Stomach (tissue), 9 donors: ENCODE data around the gene GBP1. TPM values are rescaled to one million over a fixed set of nuclear protein-coding genes. Genes with fewer than 3 reads are reported as not detected.
"Not testable (repeated sequence)": the region's sequence is repeated elsewhere in the genome, so short reads cannot be mapped to it uniquely, and the experiment has no call there.

ENCODE experiments used
- DNase-seq, 2 donors: peaks; one replicate each; pipeline versions ENCODE4 v3.0.0 to v3.0.0-alpha.2; 2013 to 2019
- H3K27ac ChIP-seq, 5 donors: fragments of 200-600 bp in 4 of 5; sonication (generic) in 4 of 5; one replicate each; pipeline ENCODE4 v1.5.1; 2013 to 2019; ENCODE audit warnings: mild to moderate bottlenecking in 1 of 5, moderate library complexity in 1 of 5
- H3K27me3 ChIP-seq, 3 donors: fragments of 200-600 bp; sonication (generic); one replicate each; pipeline ENCODE4 v1.5.1; 2017 to 2019; ENCODE audit warnings: mixed run types in 1 of 3
- H3K36me3 ChIP-seq, 4 donors: fragments of 200-600 bp; sonication (generic); 1 replicate in 3 of 4; 2 replicates in 1 of 4; pipeline ENCODE4 v1.5.1; 2016 to 2019
- H3K4me1 ChIP-seq, 4 donors: fragments of 200-600 bp; sonication (generic); one replicate each; pipeline ENCODE4 v1.5.1; 2016 to 2019
- H3K4me3 ChIP-seq, 4 donors: fragments of 200-600 bp; sonication (generic) in 3 of 4; one replicate each; pipeline ENCODE4 v1.5.1; 2016 to 2019; ENCODE audit warnings: mild to moderate bottlenecking in 1 of 4
- H3K9me3 ChIP-seq, 4 donors: fragments of 200-600 bp; sonication (generic); one replicate each; pipeline ENCODE4 v1.5.1; 2016 to 2019
- EP300 ChIP-seq: sonication (generic); formaldehyde crosslinking; IDR thresholded peaks from one replicate; pipeline ENCODE4 v1.6.1; 2017; ENCODE audit warnings: antibody characterized with exemption
- POLR2A ChIP-seq, 4 donors: fragments of 450-650 bp; IDR thresholded peaks; one replicate each; pipeline ENCODE4 v1.6.1; 2016; ENCODE audit warnings: antibody characterized with exemption in 4 of 4, control low read depth in 2 of 4, mild to moderate bottlenecking in 1 of 4, moderate library complexity in 1 of 4
- POLR2AphosphoS5 ChIP-seq, 3 donors: sonication (generic); formaldehyde crosslinking; IDR thresholded peaks; one replicate each; pipeline ENCODE4 v1.6.1; 2016; ENCODE audit warnings: antibody characterized with exemption in 3 of 3
- WGBS, 5 donors: extraction: QIAGEN DNeasy Blood & Tissue Kit in 3 of 5; methylation state at CpG; one replicate each; pipeline versions ENCODE4 v1.1.5 to v1.1.7; 2013 to 2018; 5-methylcytosine and 5-hydroxymethylcytosine counted together
- intact Hi-C: fragments of 100-400 bp; cut with DNase I; formaldehyde crosslinking; loops from one replicate; pipeline ENCODE4 v1.15.1; 2023; ENCODE audit warnings: low total_unique reads
- polyA plus RNA-seq, 3 donors: library from polyadenylated mRNA; stranded (reverse); fragments of 200-250 nt; gene quantifications; one replicate each; pipeline ENCODE4 v1.2.3, GENCODE V29; 2013
- total RNA-seq, 5 donors: library from RNA; depleted of rRNA; stranded (reverse); fragments of >200 nt; gene quantifications; one replicate each; pipeline versions ENCODE4 v1.1.0 to v1.2.3, GENCODE V29; 2014 to 2016
- TF ChIP-seq, protein P1 (sequence below), 7 experiments: fragments of 450-650 bp in 4 of 7; fragments of 200-600 bp in 3 of 7; sonication (generic) in 3 of 7; IDR thresholded peaks; one replicate each; pipeline ENCODE4 v1.5.1; 2016 to 2019; ENCODE audit warnings: antibody characterized with exemption in 7 of 7, control low read depth in 2 of 7, mild to moderate bottlenecking in 1 of 7
- donor health status: healthy with polysubstance abuse.
- donor health status: Bipolar disorder and iron deficiency.
- donor health status: healthy.

GBP1 gene
- total and polyA plus RNA-seq, 8 donors = 5.9 to 43.5 (median 22.8) TPM

GRCh38 chr1:89085781-89086180 lies 20.8 kb upstream of the GBP1 start:
- intact Hi-C loops = no loop called here
- peak; percentile 38 to 71 for DNase-seq
- no peaks in the 10 kb centered on the region for H3K36me3 ChIP-seq
- H3K9me3 ChIP-seq = peaks cover 0 to 1% (median 0%) of the 10 kb centered on the region in 4 donors
- H3K4me1 ChIP-seq = peaks cover 0 to 9% (median 0%) of the 10 kb centered on the region in 4 donors
- no peak overlapping the region for H3K4me3 ChIP-seq
- H3K27ac ChIP-seq = no peak overlapping the region
- TF ChIP-seq EP300 = no peak
- TF ChIP-seq, protein P1, sequence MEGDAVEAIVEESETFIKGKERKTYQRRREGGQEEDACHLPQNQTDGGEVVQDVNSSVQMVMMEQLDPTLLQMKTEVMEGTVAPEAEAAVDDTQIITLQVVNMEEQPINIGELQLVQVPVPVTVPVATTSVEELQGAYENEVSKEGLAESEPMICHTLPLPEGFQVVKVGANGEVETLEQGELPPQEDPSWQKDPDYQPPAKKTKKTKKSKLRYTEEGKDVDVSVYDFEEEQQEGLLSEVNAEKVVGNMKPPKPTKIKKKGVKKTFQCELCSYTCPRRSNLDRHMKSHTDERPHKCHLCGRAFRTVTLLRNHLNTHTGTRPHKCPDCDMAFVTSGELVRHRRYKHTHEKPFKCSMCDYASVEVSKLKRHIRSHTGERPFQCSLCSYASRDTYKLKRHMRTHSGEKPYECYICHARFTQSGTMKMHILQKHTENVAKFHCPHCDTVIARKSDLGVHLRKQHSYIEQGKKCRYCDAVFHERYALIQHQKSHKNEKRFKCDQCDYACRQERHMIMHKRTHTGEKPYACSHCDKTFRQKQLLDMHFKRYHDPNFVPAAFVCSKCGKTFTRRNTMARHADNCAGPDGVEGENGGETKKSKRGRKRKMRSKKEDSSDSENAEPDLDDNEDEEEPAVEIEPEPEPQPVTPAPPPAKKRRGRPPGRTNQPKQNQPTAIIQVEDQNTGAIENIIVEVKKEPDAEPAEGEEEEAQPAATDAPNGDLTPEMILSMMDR (IDR thresholded peaks at IDR 0.05) = peak in 5 of 7 experiments; percentile 22 to 81 (median 55)
- no peaks in the 10 kb centered on the region for H3K27me3 ChIP-seq

GRCh38 chr1:89081005-89081404 lies 16.0 kb upstream of the GBP1 start:
- 52 to 82% (median 70%) methylated on average over 3 of the region's 3 CpGs for WGBS, 5 donors
- peak overlapping the region in 1 of 5 donors; percentile 35 for H3K27ac ChIP-seq
- no peaks in the 10 kb centered on the region for H3K27me3 ChIP-seq
- intact Hi-C loops = no loop called here
- H3K4me3 ChIP-seq = no peak overlapping the region
- DNase-seq = peak in 1 of 2 donors; percentile 16
- TF ChIP-seq POLR2A (IDR thresholded peaks at IDR 0.05) (no peak), POLR2AphosphoS5 (IDR thresholded peaks at IDR 0.05) (no peak), EP300 (no peak)
- TF ChIP-seq, protein P1 (IDR thresholded peaks at IDR 0.05) = no peak
- H3K4me1 ChIP-seq = no peaks in the 10 kb centered on the region
- H3K9me3 ChIP-seq = peaks cover 0 to 13% (median 5%) of the 10 kb centered on the region in 4 donors
- H3K36me3 ChIP-seq = no peaks in the 10 kb centered on the region

- peaks cover 0 to 13% (median 5%) of the 10 kb centered on the region in 4 donors for H3K9me3 ChIP-seq
- H3K36me3 ChIP-seq, intact Hi-C loops, H3K4me1 ChIP-seq, DNase-seq, H3K4me3 ChIP-seq, H3K27ac ChIP-seq, H3K27me3 ChIP-seq: not testable (repeated sequence)
- 91 to 96% (median 93%) methylated on average over 7 of the region's 7 CpGs for WGBS, 5 donors
These were observed 15.1 kb upstream of the GBP1 start for GRCh38 chr1:89080068-89080467.

- WGBS, 5 donors = 76 to 81% (median 79%) methylated on average over 8 of the region's 8 CpGs
- peaks cover 0 to 13% (median 6%) of the 10 kb centered on the region in 4 donors for H3K9me3 ChIP-seq
- DNase-seq, H3K36me3 ChIP-seq, H3K27ac ChIP-seq, H3K27me3 ChIP-seq, intact Hi-C loops, H3K4me3 ChIP-seq, H3K4me1 ChIP-seq: not testable (repeated sequence)
These were observed 7.6 kb upstream of the GBP1 start for GRCh38 chr1:89072466-89073065.

DNA sequence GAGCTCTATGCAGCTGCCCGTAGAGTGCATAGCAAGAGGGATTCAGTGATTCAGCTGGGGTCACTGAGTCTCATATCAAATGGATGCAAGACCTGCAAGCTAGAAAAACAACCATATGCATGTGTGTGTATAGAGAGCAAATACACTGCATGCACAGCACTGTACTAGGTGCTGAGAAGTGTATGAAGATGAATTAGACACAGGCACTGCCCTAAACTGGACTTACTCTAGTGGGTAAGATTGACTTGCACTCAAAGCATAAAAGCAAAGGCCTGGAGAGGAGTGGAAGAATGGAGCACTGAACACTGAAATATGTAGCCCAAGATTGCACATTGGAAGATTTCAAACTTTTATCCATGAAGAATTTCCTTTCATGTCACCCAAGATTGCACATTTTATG lies 5.5 kb upstream of the GBP1 start:
- DNase-seq = no peak
- TF ChIP-seq, protein P1 (IDR thresholded peaks at IDR 0.05) = no peak
- TF ChIP-seq POLR2AphosphoS5 (IDR thresholded peaks at IDR 0.05) (no peak), EP300 (no peak), POLR2A (IDR thresholded peaks at IDR 0.05) (no peak)
- peak overlapping the region in 2 of 5 donors; percentile 31 to 61 for H3K27ac ChIP-seq
- 69 to 82% (median 81%) methylated on average over 1 of the region's 1 CpG for WGBS, 5 donors
- H3K4me3 ChIP-seq = peak overlapping the region in 3 of 4 donors; percentile 10 to 22 (median 21)
- no peaks in the 10 kb centered on the region for H3K27me3 ChIP-seq
- peaks cover 0 to 13% (median 6%) of the 10 kb centered on the region in 4 donors for H3K9me3 ChIP-seq
- intact Hi-C loops = no loop called here
- H3K4me1 ChIP-seq = peaks cover 0 to 5% (median 0%) of the 10 kb centered on the region in 4 donors
- H3K36me3 ChIP-seq = no peaks in the 10 kb centered on the region
